Lung (tissue), 12 donors: ENCODE measurements around the gene NKAIN2. TPM values are rescaled to one million over a fixed set of nuclear protein-coding genes. Genes with fewer than 3 reads are reported as not detected.
A peak's percentile ranks its signal among the peaks of the same experiment; 100 is the strongest.

Source experiments
- ATAC-seq: fragments of 200-7000 bp; cut with Tn5 transposase; one replicate; pipeline ENCODE4 v1.9.1; 2020; ENCODE audit warnings: moderate number of reproducible peaks; ENCODE audit not compliant: insufficient read depth, low FRiP score
- DNase-seq, 3 donors: peaks; one replicate each; pipeline ENCODE4 v3.0.0-alpha.2; 2013 to 2017
- H3K27ac ChIP-seq, 2 donors: one replicate each; pipeline ENCODE4 v1.5.1; 2013; ENCODE audit warnings: mild to moderate bottlenecking in 2 of 2, moderate library complexity in 2 of 2, control low read depth in 1 of 2, inconsistent platforms in 1 of 2, low read depth in 1 of 2, low read length in 1 of 2
- H3K27me3 ChIP-seq, 3 donors: one replicate each; pipeline ENCODE4 v1.5.1; 2013; ENCODE audit warnings: low read length in 2 of 3; ENCODE audit not compliant: control insufficient read depth in 3 of 3, insufficient read depth in 3 of 3
- H3K36me3 ChIP-seq, 4 donors: one replicate each; pipeline ENCODE4 v1.5.1; 2013; ENCODE audit warnings: low read length in 4 of 4, mild to moderate bottlenecking in 1 of 4, moderate library complexity in 1 of 4; ENCODE audit not compliant: control insufficient read depth in 4 of 4, insufficient read depth in 4 of 4
- H3K4me1 ChIP-seq, 5 donors: one replicate each; pipeline ENCODE4 v1.5.1; 2013; ENCODE audit warnings: low read length in 5 of 5, mild to moderate bottlenecking in 2 of 5, moderate library complexity in 1 of 5; ENCODE audit not compliant: control insufficient read depth in 5 of 5, insufficient read depth in 5 of 5
- H3K4me3 ChIP-seq: one replicate; pipeline ENCODE4 v1.5.1; 2013; ENCODE audit warnings: mild to moderate bottlenecking, control low read depth, moderate library complexity
- H3K9ac ChIP-seq, 2 donors: one replicate each; pipeline ENCODE4 v1.5.1; 2013; ENCODE audit warnings: low read length in 2 of 2, control low read depth in 1 of 2; ENCODE audit not compliant: insufficient read depth in 1 of 2
- H3K9me3 ChIP-seq, 4 donors: one replicate each; pipeline ENCODE4 v1.5.1; 2013; ENCODE audit warnings: low read length in 3 of 4, mild to moderate bottlenecking in 1 of 4, moderate library complexity in 1 of 4; ENCODE audit not compliant: control insufficient read depth in 4 of 4, insufficient read depth in 3 of 4
- WGBS, 2 donors: extraction: QIAGEN DNeasy Blood & Tissue Kit; methylation state at CpG; one replicate each; pipeline ENCODE4 v1.1.7; 2013; 5-methylcytosine and 5-hydroxymethylcytosine counted together
- polyA plus RNA-seq, 2 donors: library from polyadenylated mRNA; stranded (reverse); fragments of 200-250 nt; gene quantifications; one replicate each; pipeline ENCODE4 v1.2.1, GENCODE V29; 2013
- total RNA-seq, 2 donors: library from RNA; depleted of rRNA in 1 of 2; stranded (reverse); fragments of >200 nt in 1 of 2; gene quantifications; one replicate each; pipeline ENCODE4 v1.2.1, GENCODE V29; 2014 to 2021
- TF ChIP-seq, protein P1 (sequence below): IDR thresholded peaks from 2 replicates; pipeline ENCODE4 v1.5.1; 2012; ENCODE audit warnings: mild to moderate bottlenecking; ENCODE audit errors: control extremely low read depth, extremely low read depth
- donor health status: control.
- donor health status: control.
- donor health status: Bipolar disorder and iron deficiency.
- donor health status: healthy.
- donor health status: DM: yes; HTN: yes; CAD: no.

Gene NKAIN2
- total and polyA plus RNA-seq, 4 donors, result 0.01 to 4.4 TPM; not detected in 2

DNA sequence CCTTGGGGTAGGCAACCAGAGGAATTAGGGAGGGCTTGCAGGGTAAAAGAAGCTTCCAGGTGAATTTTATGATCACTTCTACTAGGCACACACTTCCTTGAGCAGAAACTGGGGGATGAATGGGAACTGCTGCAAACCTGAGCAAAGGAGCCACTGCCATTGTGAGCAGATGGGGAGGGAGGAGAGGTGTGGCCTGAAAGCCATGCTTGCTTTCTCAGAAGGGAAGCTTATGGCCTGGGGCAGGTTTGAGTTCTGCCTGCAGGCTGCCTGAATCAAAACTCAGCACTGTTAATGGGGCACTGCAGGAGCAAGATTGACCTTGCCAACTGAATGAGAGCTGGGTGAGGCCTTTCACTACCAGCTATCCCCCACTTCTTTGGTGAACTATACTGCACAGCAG lies 328.1 kb downstream of the NKAIN2 start:
- H3K4me1 ChIP-seq, result no peaks in the 10 kb centered on the region
- DNase-seq, result no peak
- peaks cover 0 to 4% (median 1%) of the 10 kb centered on the region in 4 donors for H3K9me3 ChIP-seq
- H3K27me3 ChIP-seq, result no peaks in the 10 kb centered on the region
- H3K27ac ChIP-seq, result no peak overlapping the region
- TF ChIP-seq, protein P1, sequence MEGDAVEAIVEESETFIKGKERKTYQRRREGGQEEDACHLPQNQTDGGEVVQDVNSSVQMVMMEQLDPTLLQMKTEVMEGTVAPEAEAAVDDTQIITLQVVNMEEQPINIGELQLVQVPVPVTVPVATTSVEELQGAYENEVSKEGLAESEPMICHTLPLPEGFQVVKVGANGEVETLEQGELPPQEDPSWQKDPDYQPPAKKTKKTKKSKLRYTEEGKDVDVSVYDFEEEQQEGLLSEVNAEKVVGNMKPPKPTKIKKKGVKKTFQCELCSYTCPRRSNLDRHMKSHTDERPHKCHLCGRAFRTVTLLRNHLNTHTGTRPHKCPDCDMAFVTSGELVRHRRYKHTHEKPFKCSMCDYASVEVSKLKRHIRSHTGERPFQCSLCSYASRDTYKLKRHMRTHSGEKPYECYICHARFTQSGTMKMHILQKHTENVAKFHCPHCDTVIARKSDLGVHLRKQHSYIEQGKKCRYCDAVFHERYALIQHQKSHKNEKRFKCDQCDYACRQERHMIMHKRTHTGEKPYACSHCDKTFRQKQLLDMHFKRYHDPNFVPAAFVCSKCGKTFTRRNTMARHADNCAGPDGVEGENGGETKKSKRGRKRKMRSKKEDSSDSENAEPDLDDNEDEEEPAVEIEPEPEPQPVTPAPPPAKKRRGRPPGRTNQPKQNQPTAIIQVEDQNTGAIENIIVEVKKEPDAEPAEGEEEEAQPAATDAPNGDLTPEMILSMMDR, result no peak
- ATAC-seq, result no peak
- no peaks in the 10 kb centered on the region for H3K36me3 ChIP-seq
- H3K4me3 ChIP-seq, result no peak overlapping the region
- no peak overlapping the region for H3K9ac ChIP-seq

DNA sequence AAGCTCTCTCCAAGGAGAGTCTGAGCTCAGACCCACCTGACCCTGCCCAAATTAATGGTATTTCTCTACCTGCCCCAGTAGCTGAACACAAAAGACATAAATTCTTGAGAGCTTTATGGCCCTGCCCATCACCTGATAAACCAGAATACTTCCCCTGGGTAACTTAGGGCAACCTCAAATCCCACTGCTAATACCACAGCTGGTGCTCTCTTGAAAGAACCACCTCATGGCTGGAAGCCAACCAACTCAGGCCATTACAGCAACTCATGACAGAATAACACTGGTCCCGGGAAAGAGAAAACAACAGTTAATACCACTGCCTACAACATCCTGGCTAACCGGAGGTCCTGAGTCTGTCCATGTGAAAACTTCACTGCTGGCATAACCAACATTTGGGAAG lies 328.6 kb downstream of the NKAIN2 start:
- ATAC-seq, result no peak

DNA sequence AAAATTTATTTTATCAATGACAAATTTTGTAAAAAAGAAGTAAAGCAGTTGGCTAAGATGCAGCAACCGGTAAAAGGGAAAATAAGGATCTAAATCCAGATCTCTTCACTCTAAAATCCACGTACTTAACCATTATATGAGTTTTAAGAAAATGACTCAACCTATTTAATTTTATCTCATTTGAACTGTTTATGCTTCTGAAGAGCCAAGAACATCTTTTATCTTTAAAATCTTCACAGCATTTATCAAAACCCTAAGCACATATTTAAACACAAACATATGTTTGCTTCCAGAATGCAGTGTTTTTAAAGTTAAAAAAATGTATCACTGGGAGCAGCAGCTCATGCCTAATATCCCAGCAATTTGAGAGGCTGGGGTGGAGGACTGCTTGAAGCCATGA lies 339.2 kb downstream of the NKAIN2 start:
- DNase-seq (peak in 2 of 3 donors; percentile 50 to 54), ATAC-seq (no peak)
- Histone ChIP-seq H3K4me1 (peaks cover 0 to 18% (median 0%) of the 10 kb centered on the region in 5 donors), H3K27ac (no peak overlapping the region), H3K9ac (no peak overlapping the region), H3K36me3 (no peaks in the 10 kb centered on the region), H3K9me3 (no peaks in the 10 kb centered on the region), H3K4me3 (no peak overlapping the region), H3K27me3 (no peaks in the 10 kb centered on the region)
- TF ChIP-seq, protein P1, result no peak
- 73 to 85% methylated on average over 2 of the region's 2 CpGs for WGBS, 2 donors

More for the DNA sequence above, 328.6 kb downstream of the NKAIN2 start:
- 73 to 75% methylated on average over 2 of the region's 2 CpGs for WGBS, 2 donors
- no peak overlapping the region for H3K27ac ChIP-seq
- H3K4me3 ChIP-seq, result no peak overlapping the region
- H3K4me1 ChIP-seq, result no peaks in the 10 kb centered on the region
- H3K9me3 ChIP-seq, result peaks cover 0 to 4% (median 1%) of the 10 kb centered on the region in 4 donors
- no peak for DNase-seq
- H3K9ac ChIP-seq, result no peak overlapping the region
- no peaks in the 10 kb centered on the region for H3K36me3 ChIP-seq
- no peaks in the 10 kb centered on the region for H3K27me3 ChIP-seq
- TF ChIP-seq, protein P1, result no peak

DNA sequence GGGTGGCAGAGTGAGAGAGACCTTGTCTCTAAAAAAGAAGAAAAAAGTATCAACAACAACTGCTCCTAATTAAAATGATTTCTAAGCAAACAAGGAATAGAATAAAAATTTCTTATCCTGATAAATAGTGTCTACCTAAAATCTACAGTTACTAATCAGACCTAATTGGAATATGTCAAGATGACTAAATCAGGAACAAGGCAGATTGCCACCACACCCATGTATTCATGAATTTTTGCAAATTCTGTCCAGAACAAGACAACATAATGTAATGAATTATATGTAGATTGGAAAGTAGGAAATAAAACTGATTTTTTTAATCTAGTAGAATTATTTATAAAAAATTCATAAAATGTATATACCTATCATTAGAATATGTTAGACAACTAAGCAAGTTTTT lies 339.8 kb downstream of the NKAIN2 start:
- H3K36me3 ChIP-seq, result no peaks in the 10 kb centered on the region
- ATAC-seq (no peak), DNase-seq (no peak)
- H3K27ac ChIP-seq, result no peak overlapping the region
- no peaks in the 10 kb centered on the region for H3K27me3 ChIP-seq
- H3K4me1 ChIP-seq, result peaks cover 0 to 21% (median 0%) of the 10 kb centered on the region in 5 donors
- no peak overlapping the region for H3K9ac ChIP-seq
- no peaks in the 10 kb centered on the region for H3K9me3 ChIP-seq
- TF ChIP-seq, protein P1, result no peak
- H3K4me3 ChIP-seq, result no peak overlapping the region
